Activated naive CD4-positive, alpha-beta T cell treated with anti-CD3 and anti-CD28 coated beads for 36 hours (primary cell): ENCODE results near the gene CACYBP. TPM values are rescaled to one million over a fixed set of nuclear protein-coding genes. Genes with fewer than 3 reads are reported as not detected.

Experiments used
- CTCF ChIA-PET: fragments of 350-600 bp; sonication (Branson Sonifier 250); formaldehyde crosslinking; loops from one replicate; lab custom pipeline; 2021; ENCODE audit warnings: antibody characterized with exemption; lab: Charles Lee
- DNase-seq: peaks from one replicate; pipeline ENCODE4 v3.0.0-alpha.2; 2020
- H3K27ac Mint-ChIP-seq: one replicate; pipeline ENCODE4 v1.8.0; 2021; ENCODE audit warnings: mild to moderate bottlenecking, mixed read lengths
- H3K27me3 Mint-ChIP-seq: one replicate; pipeline ENCODE4 v1.8.0; 2021; ENCODE audit warnings: low read depth, mixed read lengths
- H3K36me3 Mint-ChIP-seq: one replicate; pipeline ENCODE4 v1.8.0; 2021; ENCODE audit warnings: low read depth, mixed read lengths
- H3K4me1 Mint-ChIP-seq: one replicate; pipeline ENCODE4 v1.8.0; 2021; ENCODE audit warnings: low read depth, mixed read lengths
- H3K4me3 Mint-ChIP-seq: one replicate; pipeline ENCODE4 v1.8.0; 2021; ENCODE audit warnings: mild to moderate bottlenecking, moderate library complexity, mixed read lengths
- H3K9me3 Mint-ChIP-seq: one replicate; pipeline ENCODE4 v1.8.0; 2021; ENCODE audit warnings: mixed read lengths
- intact Hi-C: fragments of 100-400 bp; cut with micrococcal nuclease; formaldehyde crosslinking; loops from one replicate; pipeline ENCODE4 v1.15.1; 2023
- total RNA-seq, 2 experiments: library from RNA; stranded (reverse); gene quantifications; one replicate each; pipeline ENCODE4 v1.2.3, GENCODE V29; 2021

CACYBP gene
- total RNA-seq, 2 experiments from 2014 or later, result 322 to 354 TPM

DNA sequence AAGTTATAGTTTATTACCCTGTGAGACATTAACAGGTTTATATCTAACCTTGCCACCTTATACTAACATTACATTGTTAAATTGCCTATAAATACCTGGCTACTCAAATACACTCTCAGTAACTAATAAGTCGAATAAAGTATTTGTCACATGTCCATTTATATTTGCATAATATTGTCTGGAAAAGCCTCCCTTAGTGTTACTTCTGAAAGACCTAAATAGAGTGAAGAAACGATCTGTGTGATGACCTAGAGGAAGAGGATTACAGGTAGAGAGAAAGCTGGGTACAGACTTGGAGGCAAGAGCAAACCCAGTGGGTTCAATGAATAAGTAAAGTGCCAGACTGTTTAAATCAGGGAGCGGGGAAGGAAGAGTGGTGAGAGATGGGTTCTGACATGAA is 2.7 kb upstream of the CACYBP start:
- DNase-seq, result no peak
- intact Hi-C loops, result no loop called here
- CTCF ChIA-PET, result interaction anchor here (0.6 to 2.7 kb wide), 4 partner anchors 10 to 227 kb away, joined by 3 to 6 read pairs (median 3); no protein-coding TSS in a partner anchor
- Mint-ChIP-seq H3K4me3 (no peak overlapping the region), H3K27ac (no peak overlapping the region), H3K36me3 (peaks cover 21% of the 10 kb centered on the region), H3K27me3 (no peaks in the 10 kb centered on the region), H3K9me3 (no peaks in the 10 kb centered on the region), H3K4me1 (peaks cover 27% of the 10 kb centered on the region)

DNA sequence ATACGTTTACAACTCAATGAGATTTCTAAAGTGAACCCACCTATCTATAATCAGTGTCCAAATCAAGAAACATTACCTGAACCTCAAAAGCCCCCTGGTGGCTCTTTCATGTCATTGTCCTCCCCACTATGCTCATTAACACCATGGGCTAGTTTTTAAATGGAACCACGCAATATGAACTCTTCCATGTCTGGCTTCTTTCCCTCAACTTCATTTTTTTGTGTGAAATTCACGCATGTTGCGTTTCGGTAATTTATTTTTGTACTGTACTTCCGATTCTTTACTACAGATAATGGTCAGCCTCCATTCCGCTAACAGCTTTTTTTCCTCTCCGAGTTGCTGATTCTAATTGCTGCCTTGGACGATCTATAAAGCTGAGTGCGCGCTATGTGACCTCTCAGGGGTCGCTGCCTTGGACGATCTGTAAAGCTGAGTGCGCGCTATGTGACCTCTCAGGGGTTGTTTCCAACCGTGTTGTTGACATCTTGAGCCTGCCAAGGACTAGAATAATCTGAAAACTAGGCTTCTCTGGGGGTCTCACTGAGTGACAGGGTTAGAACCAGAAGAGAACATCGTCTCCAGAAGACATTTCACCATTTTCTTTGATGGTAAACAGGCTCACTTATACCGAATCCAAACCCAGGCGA is 1.1 kb upstream of the CACYBP start:
- H3K36me3 Mint-ChIP-seq, result peaks cover 29% of the 10 kb centered on the region
- CTCF ChIA-PET, result interaction anchor here (0.6 to 2.8 kb wide), 14 partner anchors 9 to 228 kb away, joined by 3 to 11 read pairs (median 5); partner anchors contain the start of gene MRPS14
- H3K4me1 Mint-ChIP-seq, result peaks cover 40% of the 10 kb centered on the region
- H3K27ac Mint-ChIP-seq, result no peak overlapping the region
- intact Hi-C loops, result loop anchor here (1.0 to 2.0 kb wide), 17 partner anchors 8 to 1700 kb away; partner anchors contain the start of genes CENPL, COP1, DARS2 and KLHL20
- H3K9me3 Mint-ChIP-seq, result no peaks in the 10 kb centered on the region
- H3K27me3 Mint-ChIP-seq, result no peaks in the 10 kb centered on the region
- H3K4me3 Mint-ChIP-seq, result no peak overlapping the region
- peak; percentile 62 for DNase-seq

DNA sequence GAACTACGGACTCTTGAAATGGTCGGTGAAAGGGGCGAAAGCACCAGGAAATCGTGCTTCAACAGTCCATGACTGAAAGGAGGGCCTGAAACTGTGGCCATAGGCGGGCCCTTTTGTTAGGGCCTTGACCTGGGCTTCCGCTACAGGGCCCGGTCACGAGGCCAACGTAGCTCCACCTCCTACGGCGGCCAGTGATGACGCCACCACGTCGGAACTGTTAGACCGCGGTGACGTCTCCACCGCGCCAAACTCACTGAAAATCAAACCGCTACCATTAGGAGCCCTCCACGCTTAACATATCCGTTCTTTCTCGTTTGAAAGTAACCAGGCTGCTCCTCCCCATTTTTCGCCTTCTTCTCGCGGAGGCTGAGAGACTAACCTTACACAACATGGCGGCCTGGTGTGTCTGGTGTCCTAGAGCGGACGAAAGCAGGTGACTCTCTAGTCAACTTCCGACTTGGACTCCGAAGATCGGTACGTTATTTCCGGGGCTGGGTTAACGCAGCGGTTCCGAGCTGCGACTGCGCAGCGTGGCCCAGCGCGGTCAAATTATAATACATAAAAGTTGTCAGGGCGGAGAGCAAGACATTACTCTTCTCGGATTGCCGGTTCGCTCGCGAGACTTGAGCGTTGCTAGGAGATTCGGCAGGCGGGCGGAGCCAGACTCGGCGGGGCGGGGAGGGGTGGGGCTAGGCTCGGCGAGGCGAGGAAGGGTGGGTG is 371 bp upstream of the CACYBP start:
- peaks cover 46% of the 10 kb centered on the region for H3K4me1 Mint-ChIP-seq
- intact Hi-C loops, result loop anchor here (1.0 to 2.0 kb wide), 14 partner anchors 24 to 1701 kb away; partner anchors contain the start of genes CENPL, COP1, DARS2 and KLHL20
- no peaks in the 10 kb centered on the region for H3K9me3 Mint-ChIP-seq
- H3K27me3 Mint-ChIP-seq, result no peaks in the 10 kb centered on the region
- DNase-seq, result peak; percentile 98
- no peak overlapping the region for H3K27ac Mint-ChIP-seq
- no peak overlapping the region for H3K4me3 Mint-ChIP-seq
- peaks cover 32% of the 10 kb centered on the region for H3K36me3 Mint-ChIP-seq
- CTCF ChIA-PET, result interaction anchor here (0.6 to 2.8 kb wide), 12 partner anchors 10 to 229 kb away, joined by 3 to 11 read pairs (median 6); partner anchors contain the start of gene MRPS14

DNA sequence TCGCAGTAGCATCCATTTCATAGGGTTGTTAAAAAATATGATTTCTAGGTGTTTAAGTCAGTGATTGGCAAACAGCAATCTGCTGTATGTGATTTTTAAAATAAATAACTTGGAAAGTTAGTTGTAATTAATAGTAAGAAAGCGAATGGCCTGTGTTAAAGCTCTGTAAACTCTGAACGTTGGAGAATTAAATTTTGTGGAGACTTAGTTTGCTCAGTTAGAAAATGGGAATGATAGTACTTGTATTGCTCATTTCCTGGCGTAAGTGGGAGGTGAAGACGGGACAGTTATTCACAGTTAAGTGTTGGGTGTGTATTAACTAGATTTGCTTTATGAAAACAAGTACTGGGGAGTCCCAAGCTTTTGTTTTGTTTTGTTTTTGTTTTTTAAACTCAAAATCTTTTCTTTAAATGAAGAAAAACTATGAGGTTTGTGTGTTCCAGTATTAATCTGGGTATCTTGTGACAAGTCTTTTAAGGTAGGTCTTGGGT is 995 bp downstream of the CACYBP start:
- CTCF ChIA-PET, result interaction anchor here (1.1 to 2.8 kb wide), 3 partner anchors 11 to 227 kb away, joined by 3 to 10 read pairs (median 9); partner anchors contain the start of gene MRPS14
- peak; percentile 41 for DNase-seq
- Mint-ChIP-seq H3K27me3 (no peaks in the 10 kb centered on the region), H3K36me3 (peaks cover 39% of the 10 kb centered on the region), H3K4me3 (no peak overlapping the region), H3K4me1 (peaks cover 58% of the 10 kb centered on the region), H3K9me3 (no peaks in the 10 kb centered on the region), H3K27ac (no peak overlapping the region)
- intact Hi-C loops, result loop anchor here (1.0 kb wide), 1 partner anchor 13 kb away; no protein-coding TSS in a partner anchor

DNA sequence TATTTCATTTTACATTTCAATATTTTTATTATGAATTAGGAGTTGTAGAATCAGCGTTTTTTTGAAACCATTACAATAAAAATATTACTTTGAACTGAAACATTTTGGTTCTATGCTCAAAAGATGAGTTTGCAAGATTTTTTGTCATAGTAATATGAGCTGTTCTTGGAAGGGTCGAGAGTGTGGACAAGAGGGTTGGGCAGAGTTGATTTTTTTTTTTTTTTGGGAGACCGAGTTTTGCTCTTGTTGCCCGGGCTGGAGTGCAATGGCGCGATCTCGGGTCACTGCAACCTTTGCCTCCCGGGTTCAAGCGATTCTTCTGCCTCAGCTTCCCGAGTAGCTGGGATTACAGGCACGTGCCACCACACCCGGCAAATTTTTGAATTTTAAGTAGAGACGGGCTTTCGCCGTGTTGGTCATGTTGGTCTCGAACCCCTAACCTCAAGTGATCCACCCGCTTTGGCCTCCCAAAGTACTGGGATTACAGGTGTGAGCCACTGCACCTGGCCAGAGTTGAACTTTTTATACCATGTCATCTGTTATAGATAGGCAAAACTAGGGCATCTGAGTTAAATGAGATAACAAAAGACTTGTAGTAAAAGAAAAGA is 3.3 kb downstream of the CACYBP start:
- Mint-ChIP-seq H3K4me3 (peak overlapping the region; percentile 53), H3K36me3 (peaks cover 52% of the 10 kb centered on the region), H3K4me1 (peaks cover 55% of the 10 kb centered on the region), H3K27ac (peak overlapping the region; percentile 84), H3K27me3 (no peaks in the 10 kb centered on the region), H3K9me3 (no peaks in the 10 kb centered on the region)
- no peak for DNase-seq
- intact Hi-C loops, result no loop called here
- CTCF ChIA-PET, result interaction anchor here (0.8 to 0.9 kb wide), 2 partner anchors 27 to 206 kb away, joined by 3 read pairs; no protein-coding TSS in a partner anchor

DNA sequence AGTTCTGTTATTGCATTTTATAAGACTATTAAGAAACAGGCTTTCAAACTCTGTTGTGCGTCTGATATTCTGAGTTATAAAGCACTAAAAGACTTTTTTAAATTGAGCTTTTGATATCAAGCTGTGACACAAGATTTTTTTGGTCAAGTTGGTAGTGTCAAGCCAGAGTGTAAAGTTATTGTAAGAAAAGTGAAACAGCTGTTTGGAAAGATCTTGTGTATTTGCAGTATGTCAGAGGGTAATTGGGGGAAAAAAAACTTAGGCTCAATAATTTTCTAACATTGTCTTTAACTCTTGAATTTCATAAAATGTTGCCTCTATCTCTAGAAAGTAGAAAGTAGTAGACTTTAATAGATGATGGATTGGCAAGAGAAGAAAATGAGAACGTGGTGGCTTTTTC is 3.8 kb downstream of the CACYBP start:
- no peak for DNase-seq
- H3K4me3 Mint-ChIP-seq, result peak overlapping the region; percentile 53
- H3K27me3 Mint-ChIP-seq, result no peaks in the 10 kb centered on the region
- intact Hi-C loops, result no loop called here
- CTCF ChIA-PET, result interaction anchor here (0.8 to 1.0 kb wide), 3 partner anchors 28 to 205 kb away, joined by 3 read pairs; no protein-coding TSS in a partner anchor
- peaks cover 57% of the 10 kb centered on the region for H3K36me3 Mint-ChIP-seq
- peak overlapping the region; percentile 84 for H3K27ac Mint-ChIP-seq
- no peaks in the 10 kb centered on the region for H3K9me3 Mint-ChIP-seq
- H3K4me1 Mint-ChIP-seq, result peaks cover 57% of the 10 kb centered on the region

DNA sequence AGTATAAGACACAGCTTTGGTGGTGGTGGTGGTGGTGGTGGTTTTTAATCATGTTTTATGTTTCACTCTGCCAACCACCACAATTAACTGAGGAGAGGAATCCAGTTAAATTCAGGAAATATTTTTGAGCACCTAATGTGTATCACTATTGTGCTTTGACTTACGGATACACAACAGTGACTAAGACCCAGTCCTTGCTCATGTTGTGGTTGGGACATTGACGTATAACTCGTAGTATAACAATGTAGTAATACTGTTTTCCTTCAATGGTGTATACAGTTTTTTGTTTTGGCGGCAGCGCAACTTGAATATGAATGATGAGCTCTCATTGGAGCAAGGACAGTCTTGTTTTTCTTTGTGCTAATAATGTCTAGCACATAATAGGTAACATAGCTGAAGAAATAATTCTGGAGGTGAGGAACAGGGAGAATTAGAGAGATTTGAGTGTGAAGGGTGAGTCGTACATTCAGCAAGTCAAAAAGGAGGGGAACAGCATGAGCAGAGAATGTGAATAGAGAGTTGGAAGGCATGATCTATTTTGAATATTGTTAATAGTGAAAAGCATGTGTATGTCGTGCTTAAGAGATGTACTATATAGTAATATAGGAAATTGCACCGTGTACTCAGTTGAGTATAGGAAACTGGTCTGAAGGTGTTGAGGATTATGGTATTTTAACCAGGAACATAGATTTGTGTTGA is 5.5 kb downstream of the CACYBP start:
- intact Hi-C loops, result no loop called here
- peak overlapping the region; percentile 66 for H3K27ac Mint-ChIP-seq
- no peaks in the 10 kb centered on the region for H3K27me3 Mint-ChIP-seq
- no peaks in the 10 kb centered on the region for H3K9me3 Mint-ChIP-seq
- CTCF ChIA-PET, result no interaction called here
- H3K4me1 Mint-ChIP-seq, result peaks cover 64% of the 10 kb centered on the region
- peaks cover 68% of the 10 kb centered on the region for H3K36me3 Mint-ChIP-seq
- no peak overlapping the region for H3K4me3 Mint-ChIP-seq
- DNase-seq, result peak; percentile 22

DNA sequence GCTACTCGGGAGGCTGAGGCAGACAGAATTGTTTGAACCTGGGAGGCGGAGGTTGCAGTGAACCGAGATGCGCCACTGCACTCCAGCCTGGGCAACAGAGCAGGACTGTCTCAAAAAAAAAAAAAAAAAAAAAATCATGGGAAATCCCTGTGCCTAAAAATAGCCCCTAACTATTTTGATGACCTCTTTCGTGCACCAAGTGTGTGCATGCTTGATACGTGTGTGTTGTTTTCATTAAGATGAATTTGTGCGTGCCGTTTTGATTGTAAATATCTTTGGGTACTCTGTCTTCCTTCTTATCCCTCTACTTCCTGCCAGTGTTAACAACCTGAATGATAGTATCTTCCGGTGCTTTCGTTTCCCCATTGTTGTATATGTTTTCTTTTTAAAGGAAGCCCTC is 9.8 kb downstream of the CACYBP start:
- Mint-ChIP-seq H3K4me1 (peaks cover 32% of the 10 kb centered on the region), H3K27me3 (no peaks in the 10 kb centered on the region), H3K9me3 (no peaks in the 10 kb centered on the region), H3K27ac (peak overlapping the region; percentile 80), H3K4me3 (no peak overlapping the region), H3K36me3 (peaks cover 61% of the 10 kb centered on the region)
- intact Hi-C loops, result no loop called here
- no peak for DNase-seq
- CTCF ChIA-PET, result no interaction called here

DNA sequence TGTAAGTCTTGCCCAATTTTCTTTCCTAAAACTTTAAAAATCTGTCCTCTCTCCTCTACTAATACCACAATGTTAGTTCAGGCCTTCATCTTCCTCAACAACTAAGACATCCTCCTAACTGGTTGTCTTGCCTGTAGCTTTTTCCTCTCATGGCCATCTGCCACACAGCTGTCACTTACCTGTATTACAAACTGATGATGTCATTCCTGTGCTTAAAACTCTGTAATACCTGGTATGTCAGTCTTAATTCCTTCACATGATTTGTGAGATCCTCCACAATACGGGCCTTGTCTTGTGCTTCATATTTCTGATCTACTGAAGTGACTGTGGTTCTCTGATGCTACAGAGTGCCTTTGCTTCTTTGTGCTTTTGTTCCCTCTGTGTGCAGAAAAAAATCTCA is 13.7 kb downstream of the CACYBP start:
- Mint-ChIP-seq H3K36me3 (peaks cover 51% of the 10 kb centered on the region), H3K27ac (peak overlapping the region; percentile 59), H3K4me1 (peaks cover 17% of the 10 kb centered on the region), H3K4me3 (no peak overlapping the region), H3K27me3 (no peaks in the 10 kb centered on the region), H3K9me3 (no peaks in the 10 kb centered on the region)
- DNase-seq, result no peak
- CTCF ChIA-PET, result interaction anchor here (0.7 to 1.6 kb wide), 2 partner anchors 9 to 98 kb away, joined by 3 read pairs; no protein-coding TSS in a partner anchor
- intact Hi-C loops, result loop anchor here (1.0 kb wide), 1 partner anchor 13 kb away; no protein-coding TSS in a partner anchor

DNA sequence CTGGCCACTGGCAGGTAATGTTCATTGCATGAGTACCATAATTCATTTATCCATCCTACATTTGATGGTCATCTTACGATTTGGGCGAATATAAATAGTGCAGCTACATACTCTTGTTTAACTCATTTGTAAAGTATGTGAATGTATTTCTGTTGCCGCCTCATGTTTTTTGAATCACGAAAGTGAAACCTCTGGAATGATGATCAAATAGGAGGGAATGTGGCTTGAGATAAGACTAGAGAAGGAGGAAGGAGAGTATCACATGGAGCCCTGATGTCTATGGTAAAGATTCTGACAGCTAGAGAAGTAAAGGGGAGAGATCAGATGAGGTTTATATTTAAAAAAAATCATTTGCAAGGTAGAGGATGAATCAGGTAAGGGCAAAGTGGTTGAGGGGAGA is 15.5 kb downstream of the CACYBP start:
- peak overlapping the region; percentile 42 for H3K27ac Mint-ChIP-seq

DNA sequence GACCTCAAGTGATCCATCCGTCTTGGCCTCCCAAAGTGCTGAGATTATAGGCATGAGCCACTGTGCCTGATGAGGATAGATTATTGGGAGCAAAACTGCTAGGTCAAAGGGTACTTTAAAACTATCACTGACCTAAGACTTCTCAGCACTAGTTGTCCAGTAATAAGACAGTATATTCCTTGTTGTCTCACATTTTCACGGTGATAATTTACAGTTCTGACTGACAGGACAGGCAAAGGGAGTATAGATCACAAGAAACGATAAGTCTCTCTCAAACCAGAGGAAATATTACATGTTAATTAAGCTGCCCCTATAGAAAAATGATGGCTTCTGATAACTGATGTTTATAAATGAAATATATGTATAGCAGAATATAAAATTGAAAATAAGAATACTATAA is 19.8 kb downstream of the CACYBP start:
- no peak overlapping the region for H3K27ac Mint-ChIP-seq
- CTCF ChIA-PET, result no interaction called here
- no peak overlapping the region for H3K4me3 Mint-ChIP-seq
- H3K4me1 Mint-ChIP-seq, result peaks cover 38% of the 10 kb centered on the region
- no peak for DNase-seq
- peaks cover under 1% of the 10 kb centered on the region for H3K9me3 Mint-ChIP-seq
- peaks cover 29% of the 10 kb centered on the region for H3K36me3 Mint-ChIP-seq
- intact Hi-C loops, result no loop called here
- H3K27me3 Mint-ChIP-seq, result no peaks in the 10 kb centered on the region

More for the DNA sequence above, 15.5 kb downstream of the CACYBP start:
- DNase-seq, result no peak
- Mint-ChIP-seq H3K9me3 (no peaks in the 10 kb centered on the region), H3K36me3 (peaks cover 40% of the 10 kb centered on the region), H3K4me3 (no peak overlapping the region), H3K27me3 (no peaks in the 10 kb centered on the region), H3K4me1 (peaks cover 14% of the 10 kb centered on the region)
- intact Hi-C loops, result no loop called here
- CTCF ChIA-PET, result interaction anchor here (0.9 to 1.1 kb wide), 2 partner anchors 14 to 79 kb away, joined by 3 to 4 read pairs; no protein-coding TSS in a partner anchor
